Renal cortex interstitium (tissue), 11 donors: Measurements from ENCODE around the gene SLC22A2. TPM values are rescaled to one million over a fixed set of nuclear protein-coding genes. Genes with fewer than 3 reads are reported as not detected.

ENCODE experiments used
- DNase-seq, 11 donors: peaks; one replicate each; pipeline ENCODE4 v3.0.0-alpha.2; 2013; ENCODE audit warnings: low read depth in 9 of 11, low spot score in 4 of 11; ENCODE audit errors: extremely low read depth in 1 of 11
- polyA plus RNA-seq, 3 donors: library from polyadenylated mRNA; unstranded; fragments of 120-200 nt; gene quantifications; one replicate each; pipeline ENCODE4 v1.2.1, GENCODE V29; 2013; ENCODE audit not compliant: insufficient read length in 3 of 3

The SLC22A2 gene
- polyA plus RNA-seq, 3 donors, result 12.1 to 16.8 (median 15.0) TPM

DNA sequence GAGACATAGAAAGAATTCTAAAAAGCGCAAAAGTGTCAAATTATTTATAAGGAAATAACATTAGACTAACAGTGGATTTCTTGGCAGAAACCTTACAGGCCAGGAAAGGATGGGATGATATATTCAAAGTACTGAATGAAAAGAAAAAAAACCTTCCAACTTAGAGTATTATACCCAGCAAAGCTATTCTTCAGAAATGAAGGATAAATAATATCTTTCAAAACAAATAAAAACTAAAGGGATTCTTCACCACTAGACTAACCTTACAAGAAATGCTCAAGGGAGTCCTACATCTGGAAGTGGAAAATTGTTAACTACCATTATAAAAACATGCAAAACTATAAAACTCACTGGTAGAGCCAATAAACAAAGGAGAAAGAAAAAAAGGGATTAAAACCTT, 65.8 kb downstream of the SLC22A2 start:
- no peak for DNase-seq

DNA sequence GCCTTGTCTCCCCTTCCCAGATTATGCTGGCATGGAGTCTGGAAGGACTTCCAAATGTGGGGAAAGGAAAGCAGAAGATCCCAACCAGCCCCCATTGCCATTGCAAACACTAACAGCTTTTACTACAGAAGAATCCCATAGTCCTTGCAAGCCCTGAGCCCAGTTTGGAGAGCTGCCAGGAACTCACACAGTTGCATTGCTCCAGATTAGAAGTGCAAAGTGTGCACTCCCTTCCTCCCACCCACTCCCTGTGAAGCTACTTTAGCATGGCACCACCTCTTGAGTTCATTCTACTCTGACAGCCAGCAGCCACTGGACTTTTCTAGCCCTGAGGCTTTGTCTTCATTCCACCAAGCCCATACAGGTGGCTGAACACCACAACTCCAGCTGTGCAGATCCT, 67.6 kb downstream of the SLC22A2 start:
- DNase-seq, result no peak

DNA sequence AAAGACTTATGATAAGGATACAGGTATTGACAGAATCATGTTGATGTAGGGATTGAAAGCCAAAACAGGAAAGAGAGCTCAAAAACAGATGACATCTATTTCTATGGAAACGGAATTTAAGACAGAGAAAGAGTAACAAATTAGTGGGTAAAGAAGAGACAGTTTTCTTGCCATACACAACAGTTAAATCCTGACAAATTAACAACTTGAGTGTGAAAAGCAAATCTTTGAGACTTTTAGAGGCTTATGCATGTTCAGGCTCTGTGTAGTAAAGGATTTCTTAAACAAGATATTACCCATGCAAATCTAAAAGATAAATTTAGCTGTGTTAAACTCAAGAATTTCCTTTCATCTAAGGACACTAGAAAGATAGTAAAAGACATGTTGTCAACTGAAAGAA, 68.5 kb downstream of the SLC22A2 start:
- DNase-seq, result no peak

DNA sequence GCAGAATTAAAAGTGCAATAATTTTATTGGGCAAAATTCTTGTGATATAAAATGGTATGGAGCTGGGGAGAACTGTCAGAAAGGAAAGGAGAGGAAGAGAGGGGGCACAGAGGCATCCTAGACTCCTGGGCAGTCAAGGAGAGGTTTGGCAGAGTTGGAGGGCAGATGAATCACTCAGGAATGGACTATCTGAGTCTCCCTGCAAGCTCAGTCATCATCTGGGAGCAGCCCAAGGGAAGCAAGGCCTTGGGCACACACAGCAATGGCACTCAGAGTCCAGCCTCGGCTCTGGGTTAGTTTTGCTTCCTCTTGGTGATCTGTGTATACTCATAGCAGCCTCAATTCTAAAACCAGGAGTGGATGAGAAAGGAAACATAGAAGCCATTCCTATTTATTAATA, 69.8 kb downstream of the SLC22A2 start:
- no peak for DNase-seq

DNA sequence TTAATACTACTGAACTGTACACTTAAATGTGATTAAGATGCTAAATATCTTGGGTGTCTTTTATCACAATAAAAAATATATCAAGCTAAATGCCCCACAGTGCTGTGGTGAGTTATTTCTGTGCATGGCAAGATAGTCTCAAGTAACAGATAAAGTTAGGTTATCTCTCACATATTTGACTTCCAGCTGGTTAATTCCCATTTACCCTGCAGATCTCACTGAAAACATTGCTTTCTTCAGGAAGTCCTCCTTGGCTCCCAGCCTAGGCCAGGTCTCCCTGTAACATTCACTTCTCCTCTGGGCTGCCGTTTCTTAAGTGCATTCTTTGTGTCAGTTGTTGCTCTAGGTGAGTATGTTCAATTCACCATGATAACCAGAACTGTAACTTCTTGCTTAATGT, 77.9 kb downstream of the SLC22A2 start:
- DNase-seq, result no peak

DNA sequence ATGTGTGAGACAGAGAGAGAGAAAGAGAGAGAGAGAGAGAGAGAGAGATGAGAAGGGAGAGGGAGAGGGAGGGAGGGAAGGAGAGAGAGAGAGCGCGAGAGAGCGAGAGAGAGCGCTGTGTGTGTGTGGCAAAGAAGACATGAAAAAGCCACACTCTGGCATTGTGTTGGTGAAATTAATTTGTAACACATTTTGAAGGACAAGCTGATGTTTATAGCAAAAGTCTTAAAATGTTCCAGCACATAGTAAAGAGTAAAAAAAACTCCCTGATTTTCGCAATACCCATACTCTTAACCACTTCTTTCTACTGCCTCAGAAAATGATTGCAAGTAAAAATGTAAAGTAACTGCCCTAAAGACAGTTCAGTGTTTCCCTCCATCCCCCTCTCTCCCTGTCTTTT, 80.3 kb downstream of the SLC22A2 start:
- DNase-seq, result no peak

DNA sequence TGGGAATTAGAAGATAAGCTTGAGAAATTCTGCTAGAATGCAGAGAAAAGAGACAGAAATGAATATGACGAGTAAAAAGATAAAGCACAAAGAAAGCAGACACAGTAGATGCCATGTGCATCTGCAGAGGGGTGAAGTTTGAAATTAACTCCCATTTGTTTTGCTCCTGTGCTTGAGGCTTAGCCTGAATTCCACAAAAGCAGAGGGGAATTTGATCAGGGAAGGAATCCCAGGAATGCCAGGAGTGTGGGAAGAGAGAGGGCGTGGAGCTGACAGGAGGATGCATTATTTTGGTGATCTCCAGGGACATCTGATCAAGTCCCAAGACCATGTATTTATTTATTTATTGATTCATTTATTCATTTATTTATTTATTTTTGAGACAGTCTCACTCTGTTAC, 81.4 kb downstream of the SLC22A2 start:
- DNase-seq, result no peak

DNA sequence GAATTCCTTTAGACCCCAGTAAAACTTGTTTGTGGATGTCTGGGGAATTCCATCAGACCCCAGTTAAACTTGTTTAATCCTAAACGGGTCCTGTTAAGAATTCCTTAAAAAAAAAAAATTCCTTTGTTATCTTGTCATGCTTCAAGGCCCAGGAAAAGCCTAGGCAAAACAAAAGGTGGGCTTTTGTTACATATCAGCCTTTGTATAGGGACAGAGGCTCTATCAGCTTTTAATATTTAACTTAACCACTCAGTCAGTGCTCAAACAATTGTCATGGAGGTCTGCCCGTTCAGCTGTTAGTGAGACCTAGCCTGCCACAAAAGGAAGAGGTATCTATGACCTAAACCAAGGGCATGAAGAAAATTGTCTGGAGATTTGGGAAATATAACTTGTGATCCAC, 83.9 kb downstream of the SLC22A2 start:
- DNase-seq, result no peak

DNA sequence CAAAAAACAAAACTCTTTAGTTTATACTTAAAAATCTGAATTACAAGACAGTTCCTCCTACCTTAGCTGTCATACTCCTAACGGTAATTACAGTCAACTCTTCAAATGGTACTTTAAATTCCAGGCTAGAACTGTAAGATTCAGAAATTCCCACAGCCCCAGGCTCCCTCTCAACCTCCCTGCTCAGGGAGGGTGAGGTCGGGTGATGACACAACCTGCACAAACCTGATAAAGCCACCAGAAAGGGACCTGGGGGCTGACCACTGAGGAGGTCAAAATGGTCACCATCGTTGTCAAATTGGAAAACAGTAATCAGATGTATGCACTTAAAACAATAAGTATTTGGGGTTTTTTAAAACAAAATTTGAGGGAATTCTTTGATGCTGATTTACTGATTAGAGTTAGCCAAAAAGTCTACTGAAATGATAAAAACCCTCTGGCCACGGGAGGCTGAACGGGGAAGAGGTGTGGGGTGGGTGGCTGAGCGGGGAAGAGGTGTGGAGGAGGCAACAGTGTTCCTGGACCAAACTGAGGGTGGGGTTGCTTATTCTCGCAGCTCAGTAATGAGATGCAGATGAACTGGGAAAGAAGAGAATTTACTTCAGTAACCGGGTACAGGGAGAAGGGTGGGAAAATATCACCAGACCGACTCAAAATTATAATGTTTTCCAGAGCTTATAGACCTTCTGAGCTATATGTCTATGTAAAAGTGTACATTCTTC, 84.7 kb downstream of the SLC22A2 start:
- DNase-seq, result no peak

DNA sequence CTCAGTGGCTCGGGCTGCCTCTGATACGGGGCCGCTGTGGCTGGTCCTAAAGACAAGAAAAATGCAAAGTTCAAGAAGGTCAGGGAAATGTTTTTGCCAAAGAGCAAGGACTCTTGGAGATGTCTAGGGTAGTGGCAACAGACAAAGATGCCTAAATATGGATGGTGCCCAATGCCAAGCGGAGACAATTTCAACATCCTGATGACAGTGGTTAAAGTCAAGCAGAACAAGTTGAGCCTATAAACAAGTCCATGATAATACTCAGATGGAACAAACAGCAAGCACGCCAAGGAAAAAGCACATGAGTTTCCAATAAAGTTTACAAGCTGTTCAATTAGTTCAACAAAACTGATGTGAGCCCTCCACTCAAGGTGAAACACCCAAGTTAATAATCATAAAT, 85.9 kb downstream of the SLC22A2 start:
- no peak for DNase-seq

DNA sequence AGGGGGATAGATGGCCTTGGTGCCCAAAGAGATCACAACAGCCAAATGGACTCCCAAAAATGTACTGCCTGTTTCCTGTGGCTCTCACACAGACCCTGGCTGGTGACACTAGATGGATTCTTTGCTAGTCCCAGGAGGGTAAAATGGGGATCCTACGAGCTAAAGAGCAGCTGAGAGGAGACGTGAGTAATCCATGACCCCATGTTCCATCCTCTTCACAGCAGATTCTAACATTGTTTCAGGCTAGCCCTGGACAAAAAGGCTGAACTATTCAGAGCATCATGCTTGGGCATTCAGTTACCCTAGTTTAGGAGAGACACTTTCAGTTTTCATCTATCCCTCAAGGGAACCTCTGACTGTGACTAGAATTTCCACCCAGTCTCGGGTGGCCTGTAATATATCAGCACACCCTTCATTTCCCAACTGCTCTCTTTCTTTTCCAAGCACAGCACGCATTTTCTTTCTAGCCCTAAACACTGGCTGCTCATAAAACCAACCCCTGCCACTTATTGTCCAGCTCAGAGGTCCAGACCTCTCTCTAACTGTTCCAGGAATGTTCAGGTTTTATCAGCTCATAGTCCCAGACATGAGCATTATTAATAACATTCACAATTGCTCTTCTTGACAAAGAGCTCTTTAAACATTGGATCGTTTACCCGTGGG, 88.5 kb downstream of the SLC22A2 start:
- no peak for DNase-seq

DNA sequence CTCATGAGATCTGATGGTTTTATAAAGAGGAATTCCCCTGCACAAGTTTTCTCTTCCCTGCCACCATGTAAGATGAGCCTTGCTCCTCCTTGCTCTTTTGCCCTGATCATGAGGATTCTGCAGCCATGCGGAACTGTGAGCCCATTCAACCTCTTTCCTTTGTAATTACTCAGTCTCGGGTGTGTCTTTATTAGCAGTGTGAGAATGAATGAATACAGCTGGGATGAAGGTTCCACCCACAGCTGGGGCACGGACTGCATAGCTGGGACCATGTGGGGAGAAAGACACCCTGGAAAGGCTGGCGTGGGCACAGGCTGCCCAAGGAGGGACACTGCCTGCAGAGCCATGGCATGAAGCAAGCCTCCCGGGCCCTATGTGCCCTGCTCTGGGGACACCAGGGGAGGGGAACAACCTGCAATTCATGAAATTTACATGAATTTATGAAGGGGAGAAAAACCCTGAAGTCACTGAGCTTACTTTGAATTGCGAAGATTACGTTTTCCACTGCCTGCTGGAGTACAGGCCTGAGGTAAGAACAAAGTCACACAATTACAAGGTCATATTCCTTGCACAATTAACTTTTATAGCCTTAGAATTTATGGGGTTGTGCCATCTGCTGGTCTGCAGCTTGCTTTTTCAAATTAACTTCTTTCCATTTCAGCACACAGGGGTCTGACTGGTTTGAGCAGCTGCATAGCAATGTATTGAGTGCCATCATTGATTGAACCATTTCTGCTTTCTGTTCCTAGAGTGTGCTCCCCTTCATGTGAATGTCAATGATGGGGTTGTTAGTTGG, 90.8 kb downstream of the SLC22A2 start:
- peak in 10 of 11 donors; percentile 35 to 61 (median 48) for DNase-seq

Other genes with a start within 250 kb of the SLC22A2 start
- 1 to 10 TPM in 1 of 3 donors, under 1 TPM in 2; 0.82 to 1.0 (median 0.89) TPM for gene SLC22A1, start 137.0 kb downstream of the SLC22A2 start, polyA plus RNA-seq
- gene SLC22A3, start 89.6 kb upstream of the SLC22A2 start, polyA plus RNA-seq, result 1 to 10 TPM; 4.6 to 7.5 (median 5.5) TPM